Measurements from ENCODE around the gene ZBP1.

ZBP1 gene

DNA sequence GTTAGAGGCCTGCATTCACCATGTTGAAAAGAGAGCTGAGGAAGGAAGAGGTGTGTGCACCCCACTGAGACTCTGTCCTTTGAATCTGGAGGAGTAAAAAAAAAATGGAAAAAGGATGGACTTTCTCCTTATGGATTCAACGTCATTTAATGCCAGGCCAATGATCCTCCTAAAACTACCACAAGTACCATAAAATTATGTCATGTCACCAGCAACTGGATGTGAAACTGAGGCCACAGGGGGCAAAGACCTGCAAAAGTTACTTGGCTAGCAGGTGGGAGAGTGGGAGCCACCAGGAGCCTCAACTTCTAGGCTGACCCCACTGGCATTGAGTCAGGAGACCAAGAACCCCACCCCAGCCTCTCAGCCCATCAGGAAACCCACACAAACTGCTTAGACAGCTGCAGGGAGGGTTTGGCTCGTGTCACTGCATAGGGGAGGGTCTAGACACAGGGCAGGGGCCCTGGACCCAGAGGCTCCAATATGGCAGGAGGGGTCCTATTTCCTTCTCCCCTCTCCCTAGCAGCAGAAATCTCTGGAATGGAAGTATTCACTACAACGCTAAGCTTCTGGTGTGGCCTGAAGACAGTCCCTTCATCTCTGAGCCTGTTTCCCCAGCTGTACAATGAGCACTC lies 48.3 kb downstream of the ZBP1 start:
- DNase-seq (ENCODE audit: low read depth in 2 of 2), result no peak

DNA sequence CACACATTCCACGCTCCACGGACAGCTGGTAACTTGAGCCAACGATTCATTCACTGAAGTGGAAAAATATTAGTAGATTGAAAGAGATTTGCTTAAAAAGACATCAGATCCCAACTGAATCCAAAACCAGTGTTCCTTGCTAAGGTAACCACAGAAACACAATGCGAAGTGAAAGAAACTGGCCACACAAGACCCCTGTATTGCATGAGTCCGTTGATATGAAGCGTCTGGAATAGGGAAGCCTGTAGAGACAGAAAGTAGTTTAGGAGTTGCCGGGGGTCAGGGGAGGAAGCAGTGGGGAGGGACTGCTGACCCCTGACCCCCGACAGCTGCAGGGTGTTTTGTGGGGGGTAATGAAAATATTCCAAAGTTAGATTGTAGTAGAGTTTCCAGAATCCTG lies 49.3 kb downstream of the ZBP1 start:
- DNase-seq (ENCODE audit: low read depth in 2 of 2), result no peak

DNA sequence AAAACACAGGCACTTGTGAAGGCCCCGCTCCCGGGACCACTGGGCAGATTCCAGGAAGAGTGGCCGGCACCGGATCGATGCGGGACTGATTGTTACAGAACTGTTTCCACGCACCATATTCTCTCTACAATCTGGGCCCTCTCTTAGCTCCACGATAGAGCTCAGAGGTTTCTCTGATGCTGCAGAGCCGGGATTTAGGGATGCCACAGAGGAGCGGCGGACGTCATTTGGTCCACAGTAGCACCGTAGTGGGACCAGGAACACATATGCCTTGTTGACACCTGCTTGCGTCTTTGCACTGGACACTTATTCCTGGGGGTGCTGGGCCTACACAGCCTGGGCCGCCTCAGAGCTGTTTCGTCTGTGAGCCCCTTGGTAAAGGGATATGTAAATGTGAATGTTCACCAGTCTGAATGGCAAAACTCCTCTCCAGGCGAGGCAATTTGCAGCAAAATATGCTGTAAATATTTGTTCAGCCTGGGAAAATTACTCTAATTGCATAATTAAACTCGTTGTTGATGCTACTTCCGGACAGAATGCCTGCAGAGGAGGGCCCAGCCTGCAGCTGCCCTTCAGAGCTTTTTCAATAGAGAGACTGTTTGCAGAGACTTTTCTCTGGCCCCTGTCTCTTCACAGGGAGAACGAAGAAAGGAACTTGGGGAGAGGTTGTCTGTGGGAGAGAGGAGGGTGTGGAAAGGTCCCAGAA lies 49.9 kb downstream of the ZBP1 start:
- no peak for DNase-seq (ENCODE audit: low read depth in 2 of 2)

DNA sequence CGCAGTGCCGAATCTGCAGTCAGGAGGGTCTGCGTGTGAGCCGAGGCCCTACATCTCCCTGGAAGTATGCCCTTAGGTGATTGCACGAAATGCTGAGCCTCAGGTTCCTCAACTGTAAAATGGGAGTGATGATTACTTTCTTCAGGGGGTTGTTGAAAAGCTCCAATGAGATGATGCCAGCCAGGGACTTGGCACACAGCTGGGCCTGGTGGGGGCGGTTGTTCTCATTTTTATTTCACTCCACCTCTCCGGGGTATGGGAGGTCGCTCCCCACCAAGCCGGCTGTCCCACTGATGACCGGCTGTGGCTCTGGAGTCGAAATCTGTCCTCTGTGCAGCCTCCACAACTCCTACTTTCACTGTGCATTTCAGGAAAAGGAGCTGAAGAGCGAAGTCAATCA lies 51.3 kb downstream of the ZBP1 start:
- DNase-seq (ENCODE audit: low read depth in 2 of 2), result no peak

DNA sequence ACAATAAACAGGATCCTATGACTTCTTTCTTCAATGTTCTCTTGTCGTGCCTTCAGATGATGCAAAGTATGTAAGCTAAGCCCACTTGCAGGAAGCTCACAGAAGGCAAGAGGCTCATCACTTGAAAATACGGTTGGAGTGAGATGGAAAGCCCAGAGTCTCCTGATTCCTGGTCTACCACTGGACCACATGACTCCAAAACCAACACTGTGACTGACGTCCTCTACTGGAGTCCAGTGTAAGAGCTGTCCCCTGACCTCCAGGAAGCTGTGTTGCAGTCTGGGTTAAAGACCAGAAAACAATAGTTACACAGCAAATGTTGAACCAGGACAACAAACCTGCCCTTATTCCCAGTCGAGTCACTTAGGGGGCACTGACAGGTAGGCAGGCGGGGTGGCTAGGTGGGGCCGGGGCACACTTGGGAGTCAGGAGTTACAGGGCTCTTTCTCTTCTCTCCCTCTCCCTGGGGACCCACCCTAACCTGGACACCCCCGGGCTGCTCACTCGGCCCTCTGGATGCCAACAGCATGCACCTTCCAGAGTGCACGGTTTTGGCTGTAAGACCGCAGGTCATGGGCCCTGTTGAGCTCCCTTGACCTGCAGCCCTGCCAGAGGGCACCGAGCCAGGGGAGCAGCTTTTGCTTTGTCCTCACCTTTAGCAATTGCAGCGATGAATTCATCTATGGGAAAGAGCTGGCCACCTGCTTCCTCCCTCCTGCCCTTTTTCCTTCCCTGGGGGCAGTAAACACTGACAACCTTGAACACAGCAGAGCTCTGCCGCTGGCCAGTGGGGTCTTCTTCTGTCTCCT lies 51.9 kb downstream of the ZBP1 start:
- no peak for DNase-seq (ENCODE audit: low read depth in 2 of 2)

DNA sequence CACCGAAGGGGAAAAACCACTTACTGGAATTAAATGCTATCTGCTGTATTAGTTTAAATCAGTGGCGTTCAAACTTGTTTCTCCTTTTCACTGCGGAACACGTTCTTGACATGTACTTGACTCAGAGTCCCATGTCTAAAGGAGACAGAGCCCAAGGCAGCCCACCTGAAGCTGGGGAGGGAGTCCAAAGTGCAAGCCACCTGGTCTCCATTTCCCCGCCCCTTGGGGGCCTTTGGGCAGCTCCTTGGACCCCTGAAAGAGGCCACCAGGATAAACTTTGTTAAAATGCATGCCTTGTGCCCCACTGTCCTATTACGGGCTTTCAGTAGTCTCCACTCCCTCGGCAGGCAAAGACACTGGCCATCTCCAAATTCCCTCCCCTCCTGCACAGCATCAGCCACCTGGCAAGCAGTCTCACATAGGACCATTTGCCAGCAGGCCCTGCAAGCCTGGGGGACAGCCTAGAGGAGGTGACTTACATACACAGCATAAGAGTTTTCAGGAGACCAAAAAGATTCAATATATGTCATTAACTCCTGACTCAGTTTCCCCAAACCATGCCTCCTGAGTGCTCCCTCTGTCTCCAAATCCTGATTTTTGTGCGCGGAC lies 52.7 kb downstream of the ZBP1 start:
- no peak for DNase-seq (ENCODE audit: low read depth in 2 of 2)

DNA sequence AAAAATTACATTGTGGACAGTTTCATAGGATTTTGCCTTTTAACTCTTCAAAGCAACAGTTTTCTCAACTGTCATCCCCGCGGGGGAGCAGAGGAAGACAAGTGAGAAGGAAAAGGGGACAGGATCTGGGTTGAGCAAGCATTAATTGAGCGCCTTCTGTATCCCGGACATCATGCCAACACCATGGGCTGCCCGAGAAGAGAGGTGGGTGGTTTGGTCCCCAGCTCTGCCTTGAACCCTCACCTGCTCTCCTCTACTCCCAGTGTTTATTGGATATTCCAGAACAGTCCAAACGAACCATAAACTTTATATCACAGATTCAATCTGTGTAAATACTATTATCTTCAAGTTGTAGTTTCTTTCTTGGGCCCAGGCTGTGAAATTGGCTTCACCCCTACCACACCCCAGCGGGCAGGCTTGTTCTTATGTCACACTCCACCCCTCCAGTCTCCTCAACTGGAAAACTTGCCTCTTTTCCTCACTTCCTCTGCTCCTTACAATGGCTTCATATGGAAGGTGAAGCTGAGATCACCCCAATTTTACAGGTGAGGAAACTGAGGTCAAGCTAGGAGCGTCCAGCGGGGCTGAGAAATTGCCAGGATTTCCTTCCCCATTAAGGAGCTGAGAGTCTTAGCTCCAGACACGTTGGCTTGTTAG lies 53.3 kb downstream of the ZBP1 start:
- no peak for DNase-seq (ENCODE audit: low read depth in 2 of 2)

DNA sequence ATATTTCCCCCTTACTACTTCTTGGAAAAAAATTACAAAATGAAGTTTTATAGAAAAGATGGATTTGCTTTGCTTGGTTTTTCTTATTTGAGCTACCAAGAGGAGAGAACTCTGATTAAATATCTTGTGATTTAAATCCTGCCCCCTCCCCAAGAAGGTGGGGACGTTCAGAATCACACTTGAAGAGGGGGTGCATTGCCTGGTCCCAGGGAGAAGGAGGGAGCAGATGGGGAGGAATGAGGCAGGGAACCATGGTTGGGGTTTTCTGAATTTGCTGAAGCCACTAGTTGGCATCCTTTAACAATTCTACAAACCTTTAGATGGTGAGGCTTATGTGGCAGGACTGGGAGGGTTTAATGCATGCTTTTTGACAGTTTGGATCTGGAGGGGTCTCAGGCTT lies 53.8 kb downstream of the ZBP1 start:
- DNase-seq (ENCODE audit: low read depth in 2 of 2), result no peak

DNA sequence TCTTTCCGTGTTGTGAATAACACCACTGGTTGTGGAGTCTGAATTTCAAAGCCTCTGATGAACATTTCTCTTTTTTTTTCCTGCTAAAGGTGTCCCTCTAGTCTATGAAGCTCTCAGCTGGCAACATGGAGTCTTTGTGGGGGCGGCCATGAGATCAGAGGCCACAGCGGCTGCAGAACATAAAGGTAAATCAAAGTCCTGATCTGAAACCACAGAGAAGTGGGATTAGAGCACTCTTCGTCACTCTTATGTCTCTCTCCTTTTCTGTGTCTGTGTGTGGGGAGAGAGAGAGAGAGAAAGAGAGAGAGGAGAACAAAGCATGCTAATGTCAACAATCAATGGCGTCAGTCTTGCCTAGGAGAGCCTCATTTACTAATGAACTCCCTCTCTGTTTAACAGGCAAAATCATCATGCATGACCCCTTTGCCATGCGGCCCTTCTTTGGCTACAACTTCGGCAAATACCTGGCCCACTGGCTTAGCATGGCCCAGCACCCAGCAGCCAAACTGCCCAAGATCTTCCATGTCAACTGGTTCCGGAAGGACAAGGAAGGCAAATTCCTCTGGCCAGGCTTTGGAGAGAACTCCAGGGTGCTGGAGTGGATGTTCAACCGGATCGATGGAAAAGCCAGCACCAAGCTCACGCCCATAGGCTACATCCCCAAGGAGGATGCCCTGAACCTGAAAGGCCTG lies 55.1 kb downstream of the ZBP1 start:
- DNase-seq (ENCODE audit: low read depth in 2 of 2), result no peak

DNA sequence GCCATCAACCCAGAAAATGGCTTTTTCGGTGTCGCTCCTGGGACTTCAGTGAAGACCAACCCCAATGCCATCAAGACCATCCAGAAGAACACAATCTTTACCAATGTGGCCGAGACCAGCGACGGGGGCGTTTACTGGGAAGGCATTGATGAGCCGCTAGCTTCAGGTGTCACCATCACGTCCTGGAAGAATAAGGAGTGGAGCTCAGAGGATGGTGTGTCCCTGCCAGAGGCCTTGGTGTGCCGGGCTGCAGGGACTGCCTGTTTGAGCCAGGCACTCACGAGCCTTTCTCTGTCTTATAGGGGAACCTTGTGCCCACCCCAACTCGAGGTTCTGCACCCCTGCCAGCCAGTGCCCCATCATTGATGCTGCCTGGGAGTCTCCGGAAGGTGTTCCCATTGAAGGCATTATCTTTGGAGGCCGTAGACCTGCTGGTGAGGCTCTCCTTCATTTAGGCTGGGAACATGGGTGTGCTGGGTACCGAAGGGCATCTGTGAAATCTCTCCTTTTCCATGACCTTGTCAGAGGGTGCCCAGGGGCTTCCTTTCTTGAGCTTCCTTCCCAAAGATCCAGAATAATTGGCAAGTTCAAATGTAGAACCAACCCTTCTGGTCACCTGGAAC lies 55.9 kb downstream of the ZBP1 start:
- DNase-seq (ENCODE audit: low read depth in 2 of 2), result no peak

DNA sequence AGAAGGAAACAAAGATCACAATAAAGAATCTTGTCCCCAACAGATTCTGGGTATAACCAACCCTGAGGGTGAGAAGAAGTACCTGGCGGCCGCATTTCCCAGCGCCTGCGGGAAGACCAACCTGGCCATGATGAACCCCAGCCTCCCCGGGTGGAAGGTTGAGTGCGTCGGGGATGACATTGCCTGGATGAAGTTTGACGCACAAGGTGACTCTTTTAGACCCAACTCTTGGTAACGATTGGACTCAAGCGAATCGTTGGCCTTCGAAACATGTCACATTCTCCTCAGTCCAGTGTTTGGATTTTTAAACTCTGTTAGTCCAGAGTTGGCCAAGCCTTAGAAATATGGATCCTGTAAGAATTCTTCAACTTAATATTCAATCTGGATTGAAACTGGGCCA lies 56.7 kb downstream of the ZBP1 start:
- no peak for DNase-seq (ENCODE audit: low read depth in 2 of 2)

DNA sequence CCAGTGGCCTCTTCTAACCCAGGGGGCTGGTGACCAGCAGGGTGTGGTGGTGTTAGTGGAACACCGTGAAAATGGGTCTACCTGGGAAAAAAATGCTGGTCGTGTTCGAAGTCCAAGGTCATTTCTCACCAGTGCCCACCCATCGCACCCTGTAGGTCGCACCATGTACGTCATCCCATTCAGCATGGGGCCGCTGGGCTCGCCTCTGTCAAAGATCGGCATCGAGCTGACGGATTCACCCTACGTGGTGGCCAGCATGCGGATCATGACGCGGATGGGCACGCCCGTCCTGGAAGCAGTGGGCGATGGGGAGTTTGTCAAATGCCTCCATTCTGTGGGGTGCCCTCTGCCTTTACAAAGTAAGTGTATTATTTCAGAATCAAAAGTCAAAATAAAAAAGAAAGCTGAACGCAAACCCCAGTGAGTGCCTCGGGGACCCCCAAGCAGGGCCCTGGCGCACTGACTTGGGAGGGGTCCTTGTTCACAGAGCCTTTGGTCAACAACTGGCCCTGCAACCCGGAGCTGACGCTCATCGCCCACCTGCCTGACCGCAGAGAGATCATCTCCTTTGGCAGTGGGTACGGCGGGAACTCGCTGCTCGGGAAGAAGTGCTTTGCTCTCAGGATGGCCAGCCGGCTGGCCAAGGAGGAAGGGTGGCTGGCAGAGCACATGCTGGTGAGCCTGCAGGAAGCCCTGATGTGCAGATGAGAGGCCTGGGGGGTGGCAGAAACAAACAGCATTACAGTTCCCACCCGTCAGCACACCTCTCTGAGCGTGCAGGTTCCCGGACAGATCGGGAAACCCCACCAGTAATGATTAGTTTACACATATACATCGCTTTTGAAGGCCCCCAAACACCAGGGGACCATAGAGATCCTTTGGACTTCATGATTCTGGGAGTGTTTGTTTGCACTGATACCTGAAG lies 57.4 kb downstream of the ZBP1 start:
- DNase-seq (ENCODE audit: low read depth in 2 of 2), result no peak

DNA sequence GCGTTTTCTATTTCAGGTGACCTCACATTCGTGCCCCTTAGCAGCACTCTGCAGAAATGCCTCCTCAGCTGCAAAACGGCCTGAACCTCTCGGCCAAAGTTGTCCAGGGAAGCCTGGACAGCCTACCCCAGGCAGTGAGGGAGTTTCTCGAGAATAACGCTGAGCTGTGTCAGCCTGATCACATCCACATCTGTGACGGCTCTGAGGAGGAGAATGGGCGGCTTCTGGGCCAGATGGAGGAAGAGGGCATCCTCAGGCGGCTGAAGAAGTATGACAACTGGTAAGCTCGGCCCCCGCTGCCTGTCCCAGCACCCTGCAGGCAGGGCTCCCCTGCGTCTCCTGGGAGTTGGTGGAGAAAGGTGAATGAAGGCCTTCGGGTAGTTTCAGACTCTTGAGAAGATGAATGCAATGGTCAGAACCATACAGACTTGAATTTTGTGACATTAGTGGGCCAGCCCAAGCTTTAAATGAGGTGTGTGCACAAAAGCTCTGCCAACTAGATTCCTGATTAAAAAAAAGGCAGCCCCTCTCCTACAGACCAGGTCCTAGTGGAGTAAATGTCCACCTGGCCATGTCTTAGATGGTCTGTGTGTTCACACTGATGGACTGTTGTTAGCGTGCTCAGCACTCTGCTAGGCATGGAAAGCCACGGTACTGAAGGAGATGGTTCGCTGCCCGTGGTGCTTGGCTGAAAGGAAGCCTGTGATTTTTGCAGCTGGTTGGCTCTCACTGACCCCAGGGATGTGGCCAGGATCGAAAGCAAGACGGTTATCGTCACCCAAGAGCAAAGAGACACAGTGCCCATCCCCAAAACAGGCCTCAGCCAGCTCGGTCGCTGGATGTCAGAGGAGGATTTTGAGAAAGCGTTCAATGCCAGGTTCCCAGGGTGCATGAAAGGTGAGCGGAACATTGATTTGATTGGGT lies 58.6 kb downstream of the ZBP1 start:
- DNase-seq (ENCODE audit: low read depth in 2 of 2), result no peak

DNA sequence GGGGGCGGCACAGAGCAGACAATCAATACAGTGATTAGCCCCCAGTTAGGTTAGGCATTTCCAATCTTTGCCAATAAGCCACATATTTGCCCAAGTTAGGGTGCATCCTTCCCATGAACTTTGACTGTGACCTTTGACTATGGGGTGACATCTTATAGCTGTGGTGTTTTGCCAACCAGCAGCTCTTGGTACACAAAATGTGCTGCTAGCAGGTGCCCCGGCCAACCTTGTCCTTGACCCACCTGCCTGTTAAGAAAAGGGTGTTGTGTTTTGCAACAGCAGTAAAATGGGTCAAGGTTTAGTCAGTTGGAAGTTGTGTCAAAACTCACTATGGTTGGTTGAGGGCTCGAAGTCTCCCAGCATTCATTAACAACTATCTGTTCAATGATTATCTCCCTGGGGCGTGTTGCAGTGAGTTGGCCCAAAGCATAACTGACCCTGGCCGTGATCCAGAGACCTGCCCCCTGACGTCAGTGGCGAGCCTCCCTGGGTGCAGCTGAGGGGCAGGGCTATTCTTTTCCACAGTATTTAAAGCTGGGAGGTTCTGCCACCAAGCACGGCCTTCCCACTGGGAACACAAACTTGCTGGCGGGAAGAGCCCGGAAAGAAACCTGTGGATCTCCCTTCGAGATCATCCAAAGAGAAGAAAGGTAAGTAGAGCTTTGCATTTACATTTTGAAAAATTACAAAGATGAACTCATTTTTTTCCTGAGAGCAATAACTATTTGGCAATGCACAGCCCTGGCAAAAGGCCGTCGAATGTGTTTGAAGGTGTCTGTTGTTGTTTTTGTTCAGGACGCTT lies 59.5 kb downstream of the ZBP1 start, which contains the start of gene PCK1:
PCK1 (plus strand) TSS at position 557 of the 802 bp plus-strand sequence. CDS start 302 bp downstream, outside the sequence.
- no peak for DNase-seq (ENCODE audit: low read depth in 2 of 2)

DNA sequence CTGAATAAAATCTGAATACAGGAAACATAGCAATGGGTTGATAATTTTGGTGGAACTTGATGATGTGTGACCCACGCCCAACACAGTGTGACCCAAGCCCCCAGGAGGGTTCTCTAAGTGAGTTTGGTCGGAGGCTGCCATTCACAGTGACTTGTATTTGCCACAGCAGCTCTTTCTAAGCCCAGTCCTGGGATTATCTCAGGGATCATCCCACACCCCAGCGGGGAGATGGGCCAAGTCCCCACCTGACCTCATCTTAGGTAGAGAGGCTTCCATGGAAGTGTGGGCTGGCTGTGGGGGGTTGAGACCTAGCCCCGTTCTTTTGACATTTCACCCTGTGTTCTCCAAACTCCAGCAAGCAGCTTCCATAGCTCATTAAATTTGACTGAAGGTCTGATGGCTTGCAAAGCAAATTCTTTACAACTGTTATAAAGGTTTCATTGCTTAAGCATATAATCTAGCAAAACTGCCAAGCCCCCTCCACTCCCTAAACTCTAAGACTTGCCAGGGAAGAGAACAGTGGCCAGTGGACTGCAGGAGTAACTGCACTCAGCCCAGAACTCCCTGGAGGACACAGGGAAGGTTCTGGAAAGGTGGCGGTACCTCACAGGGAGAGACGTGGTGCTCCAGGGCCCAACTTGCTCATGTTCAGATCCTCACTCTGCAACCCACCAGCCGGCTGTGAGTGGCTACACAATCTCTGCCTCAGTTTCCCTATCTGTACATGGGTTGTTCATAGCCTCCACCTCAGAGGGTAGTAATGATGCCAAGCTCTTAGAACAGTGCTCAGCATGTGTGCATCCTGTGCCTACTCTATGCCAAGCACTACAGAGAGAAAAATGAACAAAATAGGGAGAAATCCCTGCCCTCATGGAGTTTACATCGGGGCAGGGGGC lies 60.3 kb downstream of the ZBP1 start:
- no peak for DNase-seq (ENCODE audit: low read depth in 2 of 2)

DNA sequence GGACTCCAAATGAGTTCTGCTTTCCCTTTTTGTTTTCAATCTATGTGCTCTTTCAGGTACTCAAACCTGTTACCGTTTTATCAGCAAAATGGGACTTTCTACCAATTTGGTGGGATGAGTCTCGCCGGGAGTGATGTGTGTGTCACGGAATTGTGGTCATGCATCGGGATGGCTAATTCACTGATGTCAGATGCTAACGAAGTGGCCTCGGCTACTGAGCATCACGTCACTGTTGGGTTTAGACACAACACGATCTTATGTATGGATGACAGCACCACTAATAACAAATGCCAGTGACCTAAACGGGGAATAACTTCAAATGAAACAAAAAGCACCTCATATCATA lies 61.0 kb downstream of the ZBP1 start:
- no peak for DNase-seq (ENCODE audit: low read depth in 2 of 2)

Measured in stimulated activated CD4-positive, alpha-beta T cell treated with anti-CD3 and anti-CD28 coated beads, Interleukin-15, amount 100 ng/mL, for 48 hours (primary cell).